Karpas-422 (cell line): ENCODE data around the gene RAB22A. TPM values are rescaled to one million over a fixed set of nuclear protein-coding genes. Genes with fewer than 3 reads are reported as not detected.

Source experiments
- DNase-seq: peaks from one replicate; pipeline ENCODE4 v3.0.0-alpha.2; 2015
- H2AFZ ChIP-seq: fragments of 200-600 bp; sonication (generic); 2 replicates; pipeline ENCODE4 v1.6.1; 2014; ENCODE audit warnings: antibody characterized with exemption, low read length, mixed read lengths
- H3K27ac ChIP-seq: fragments of 200-600 bp; sonication (generic); 2 replicates; pipeline ENCODE4 v1.5.1; 2014; ENCODE audit warnings: mild to moderate bottlenecking, low read length, moderate library complexity
- H3K27me3 ChIP-seq: fragments of 200-600 bp; sonication (generic); 2 replicates; pipeline ENCODE4 v1.6.1; 2014; ENCODE audit warnings: low read length, mixed read lengths
- H3K36me3 ChIP-seq: fragments of 200-600 bp; sonication (generic); 2 replicates; pipeline ENCODE4 v1.6.1; 2014; ENCODE audit warnings: low read length, mixed read lengths; ENCODE audit not compliant: insufficient read depth
- H3K4me1 ChIP-seq: fragments of 200-600 bp; sonication (generic); 2 replicates; pipeline ENCODE4 v1.6.1; 2014; ENCODE audit warnings: mild to moderate bottlenecking, low read length, mixed read lengths
- H3K4me2 ChIP-seq: fragments of 200-600 bp; sonication (generic); 2 replicates; pipeline ENCODE4 v1.6.1; 2014; ENCODE audit warnings: low read length, low read depth, mild to moderate bottlenecking; ENCODE audit not compliant: poor library complexity, severe bottlenecking
- H3K4me3 ChIP-seq: fragments of 200-600 bp; sonication (generic); 2 replicates; pipeline ENCODE4 v1.5.1; 2014; ENCODE audit warnings: mild to moderate bottlenecking, antibody characterized with exemption, low read length, mixed read lengths
- H3K79me2 ChIP-seq: fragments of 200-600 bp; sonication (generic); 2 replicates; pipeline ENCODE4 v1.6.1; 2014; ENCODE audit warnings: mild to moderate bottlenecking, low read length, mixed read lengths
- H3K9ac ChIP-seq: fragments of 200-600 bp; sonication (generic); 2 replicates; pipeline ENCODE4 v1.6.0; 2014; ENCODE audit warnings: low read length
- H3K9me2 ChIP-seq: fragments of 200-600 bp; sonication (generic), shearing (Covaris generic); replicated peaks from 2 replicates; pipeline ENCODE4 v1.6.0; 2014; ENCODE audit warnings: mild to moderate bottlenecking, low read length, moderate library complexity; ENCODE audit not compliant: insufficient read depth
- H3K9me3 ChIP-seq: fragments of 300-700, 200-600 bp; sonication (generic); 2 replicates; pipeline ENCODE4 v1.6.1; 2014; ENCODE audit warnings: low read length, mixed read lengths
- H4K20me1 ChIP-seq: fragments of 200-600 bp; sonication (generic); 2 replicates; pipeline ENCODE4 v1.6.1; 2014; ENCODE audit warnings: mild to moderate bottlenecking, antibody characterized with exemption, low read length, low read depth; ENCODE audit not compliant: insufficient read depth
- total RNA-seq: library from RNA; depleted of rRNA; stranded (reverse); fragments of >200 nt; shearing (Covaris generic); gene quantifications from 2 replicates; pipeline ENCODE4 v1.2.3, GENCODE V29; 2014; ENCODE audit warnings: low replicate concordance

The RAB22A gene
- total RNA-seq, 1 experiment from 2014 or later: 11.8 TPM

DNA sequence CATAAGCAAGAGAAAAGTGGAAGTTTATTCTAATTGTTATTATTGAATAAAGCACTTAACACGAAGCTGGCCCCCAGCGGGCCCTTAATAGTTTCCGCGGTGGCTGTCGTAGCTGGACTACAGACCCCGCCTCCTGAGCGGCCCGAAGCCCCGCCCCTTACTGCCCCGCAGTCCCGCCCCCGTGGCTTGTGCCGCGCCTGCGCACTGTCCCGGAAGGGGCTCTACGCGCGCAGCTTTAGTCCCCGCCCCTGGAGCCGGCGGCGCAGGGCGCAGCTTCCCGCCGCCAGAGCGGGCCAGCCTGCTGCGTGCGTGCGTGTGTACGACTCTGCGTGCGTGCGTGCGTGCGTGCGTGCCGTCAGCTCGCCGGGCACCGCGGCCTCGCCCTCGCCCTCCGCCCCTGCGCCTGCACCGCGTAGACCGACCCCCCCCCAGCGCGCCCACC lies 79.4 kb downstream of the RAB22A start, which contains the start of gene VAPB:
Gene VAPB (plus strand): TSS at position 348 of the 442 bp plus-strand sequence. CDS start 231 bp downstream, outside the sequence.
- peaks cover 48% of the 10 kb centered on the region for H3K79me2 ChIP-seq
- peak within 1 kb of the TSS; percentile 69; the same call in 1 of the 2 replicates for H2AFZ ChIP-seq
- peaks cover 28% of the 10 kb centered on the region for H4K20me1 ChIP-seq
- DNase-seq: peak; percentile 99
- peak within 1 kb of the TSS; percentile 99 for H3K9ac ChIP-seq
- no peaks in the 10 kb centered on the region for H3K9me3 ChIP-seq
- H3K36me3 ChIP-seq: peaks cover 16% of the 10 kb centered on the region; the same call in 1 of the 2 replicates
- H3K9me2 ChIP-seq: no peaks in the 10 kb centered on the region
- H3K27ac ChIP-seq: peak within 1 kb of the TSS; percentile 82
- peaks cover 36% of the 10 kb centered on the region for H3K4me1 ChIP-seq
- H3K4me2 ChIP-seq: peak within 1 kb of the TSS; percentile 83
- H3K4me3 ChIP-seq: peak within 1 kb of the TSS; percentile 84
- no peaks in the 10 kb centered on the region for H3K27me3 ChIP-seq

GRCh38 chr20:58389324-58389967 lies 79.9 kb downstream of the RAB22A start:
- Histone ChIP-seq H3K4me2 (peak overlapping the region; percentile 83), H4K20me1 (peaks cover 28% of the 10 kb centered on the region), H3K4me3 (peak overlapping the region; percentile 84), H3K79me2 (peaks cover 54% of the 10 kb centered on the region), H3K9me2 (no peaks in the 10 kb centered on the region), H3K9me3 (no peaks in the 10 kb centered on the region), H3K9ac (peak overlapping the region; percentile 99), H3K4me1 (peaks cover 36% of the 10 kb centered on the region), H3K27me3 (no peaks in the 10 kb centered on the region), H3K27ac (peak overlapping the region; percentile 82), H3K36me3 (peaks cover 16% of the 10 kb centered on the region; the same call in 1 of the 2 replicates), H2AFZ (peak overlapping the region; percentile 69; the same call in 1 of the 2 replicates)
- peak; percentile 79 for DNase-seq

DNA sequence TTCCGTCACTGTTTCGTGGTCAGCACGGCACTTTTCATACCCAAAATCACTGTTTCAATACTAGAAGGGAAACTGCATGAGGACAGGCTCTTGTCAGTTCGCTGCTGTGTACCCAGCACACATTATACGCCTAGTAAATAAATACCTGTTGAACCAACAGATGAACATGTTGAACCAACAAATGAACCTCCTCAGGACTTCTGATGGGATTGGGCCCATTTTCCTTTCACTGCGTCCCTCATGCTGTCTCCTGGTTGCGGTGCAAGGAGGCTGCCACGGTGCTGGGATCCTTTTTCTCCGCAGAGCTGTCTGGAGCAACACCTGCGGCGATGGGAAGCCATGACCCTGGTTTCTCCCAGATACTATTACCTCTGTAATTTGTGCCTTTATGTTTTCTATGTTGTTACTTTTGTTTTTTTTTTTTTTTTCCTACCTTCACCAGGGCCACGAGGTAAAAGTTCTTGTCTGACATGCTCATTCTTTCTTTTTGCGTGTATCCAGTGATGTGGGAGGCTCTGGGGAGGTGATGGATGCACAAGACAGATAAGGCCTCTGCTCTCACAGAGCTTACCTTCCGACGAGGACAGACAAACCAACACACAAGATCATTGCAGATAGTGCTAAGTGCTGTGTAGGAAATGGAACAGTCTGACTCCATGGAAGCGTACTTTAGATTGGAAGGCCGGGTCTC lies 80.6 kb downstream of the RAB22A start:
- Histone ChIP-seq H3K9me3 (no peaks in the 10 kb centered on the region), H3K4me1 (peaks cover 36% of the 10 kb centered on the region), H2AFZ (no peak overlapping the region), H3K79me2 (peaks cover 60% of the 10 kb centered on the region), H3K9me2 (no peaks in the 10 kb centered on the region), H3K36me3 (peaks cover 16% of the 10 kb centered on the region; the same call in 1 of the 2 replicates), H3K4me2 (peak overlapping the region; percentile 83), H3K9ac (peak overlapping the region; percentile 99), H3K27me3 (no peaks in the 10 kb centered on the region), H3K4me3 (peak overlapping the region; percentile 84), H3K27ac (peak overlapping the region; percentile 82; the same call in 1 of the 2 replicates), H4K20me1 (peaks cover 28% of the 10 kb centered on the region)
- no peak for DNase-seq

DNA sequence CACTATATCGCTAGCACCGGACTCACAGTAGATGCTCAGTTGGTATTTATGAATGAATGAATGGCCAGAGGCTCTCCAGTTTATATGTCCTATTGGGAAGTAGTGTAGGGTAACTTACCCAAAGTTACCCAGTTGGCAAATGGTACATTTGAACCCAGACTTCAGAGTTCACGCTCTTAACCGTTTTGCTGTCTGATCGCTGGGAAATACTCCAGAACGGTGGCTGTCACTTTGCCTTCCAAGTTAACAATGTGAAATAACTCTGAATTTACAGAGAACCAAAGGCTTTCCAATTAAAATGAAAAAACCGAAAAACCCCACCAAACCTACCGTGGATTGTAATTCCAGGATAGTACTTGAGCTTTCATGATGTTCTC lies 81.1 kb downstream of the RAB22A start:
- Histone ChIP-seq H3K4me3 (peak overlapping the region; percentile 84), H3K4me1 (peaks cover 39% of the 10 kb centered on the region), H3K27me3 (no peaks in the 10 kb centered on the region)

DNA sequence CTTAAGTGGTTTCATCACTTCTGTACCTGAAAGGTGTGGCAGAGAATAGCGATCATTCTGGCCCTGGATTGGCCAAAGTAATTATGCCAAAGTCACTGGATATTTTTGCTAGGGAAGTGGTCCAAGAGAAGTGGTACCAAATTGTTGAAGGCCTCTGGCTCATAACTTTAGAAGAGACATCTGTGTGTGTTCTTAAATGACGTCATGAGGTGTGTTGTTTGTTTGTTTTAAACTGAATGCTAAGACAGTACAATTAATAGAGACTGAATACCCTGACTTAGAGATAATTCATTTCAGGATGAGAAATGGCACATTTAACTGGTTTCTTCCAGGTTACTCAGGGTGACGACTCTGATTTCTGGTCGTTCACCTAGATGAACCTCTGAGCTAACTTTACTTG lies 82.8 kb downstream of the RAB22A start:
- Histone ChIP-seq H3K4me1 (peaks cover 47% of the 10 kb centered on the region), H3K9me3 (no peaks in the 10 kb centered on the region), H3K4me2 (peak overlapping the region; percentile 24), H3K9ac (no peak overlapping the region), H3K9me2 (no peaks in the 10 kb centered on the region), H2AFZ (no peak overlapping the region), H3K27me3 (no peaks in the 10 kb centered on the region), H3K27ac (no peak overlapping the region), H3K36me3 (peaks cover 21% of the 10 kb centered on the region; the same call in 1 of the 2 replicates), H3K79me2 (peaks cover 82% of the 10 kb centered on the region), H3K4me3 (no peak overlapping the region), H4K20me1 (peaks cover 42% of the 10 kb centered on the region)
- no peak for DNase-seq

More for the DNA sequence above, 81.1 kb downstream of the RAB22A start:
- Histone ChIP-seq H3K4me2 (peak overlapping the region; percentile 83), H4K20me1 (peaks cover 32% of the 10 kb centered on the region), H3K36me3 (peaks cover 16% of the 10 kb centered on the region; the same call in 1 of the 2 replicates), H2AFZ (no peak overlapping the region), H3K9me2 (no peaks in the 10 kb centered on the region), H3K27ac (no peak overlapping the region), H3K9me3 (no peaks in the 10 kb centered on the region), H3K9ac (peak overlapping the region; percentile 99), H3K79me2 (peaks cover 66% of the 10 kb centered on the region)
- no peak for DNase-seq

DNA sequence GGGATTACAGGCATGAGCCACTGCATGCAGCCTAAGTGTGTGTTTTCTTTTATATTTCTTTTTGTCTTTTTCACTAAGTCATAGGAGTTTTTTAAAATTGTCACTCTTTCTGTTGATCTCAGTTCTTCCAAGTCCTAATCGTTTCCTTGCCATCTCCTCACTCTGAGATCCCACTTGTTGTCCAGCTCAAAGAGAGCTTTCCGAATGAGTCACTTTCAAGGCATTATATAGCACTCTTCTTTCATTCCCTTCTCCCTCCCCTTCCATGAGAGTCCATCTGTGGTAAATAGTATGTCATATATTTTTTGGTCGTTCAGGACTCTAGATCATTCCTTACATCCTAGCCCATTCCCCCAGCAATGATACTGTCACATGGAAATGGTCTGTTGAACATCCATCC lies 83.8 kb downstream of the RAB22A start:
- peaks cover 28% of the 10 kb centered on the region; the same call in 1 of the 2 replicates for H3K36me3 ChIP-seq
- H3K4me3 ChIP-seq: no peak overlapping the region
- no peaks in the 10 kb centered on the region for H3K9me2 ChIP-seq
- DNase-seq: no peak
- H3K4me2 ChIP-seq: no peak overlapping the region
- no peak overlapping the region for H3K9ac ChIP-seq
- H3K79me2 ChIP-seq: peaks cover 92% of the 10 kb centered on the region
- H3K27ac ChIP-seq: no peak overlapping the region
- peaks cover 51% of the 10 kb centered on the region for H4K20me1 ChIP-seq
- peaks cover 56% of the 10 kb centered on the region for H3K4me1 ChIP-seq
- no peaks in the 10 kb centered on the region for H3K27me3 ChIP-seq
- H3K9me3 ChIP-seq: no peaks in the 10 kb centered on the region
- H2AFZ ChIP-seq: no peak overlapping the region

DNA sequence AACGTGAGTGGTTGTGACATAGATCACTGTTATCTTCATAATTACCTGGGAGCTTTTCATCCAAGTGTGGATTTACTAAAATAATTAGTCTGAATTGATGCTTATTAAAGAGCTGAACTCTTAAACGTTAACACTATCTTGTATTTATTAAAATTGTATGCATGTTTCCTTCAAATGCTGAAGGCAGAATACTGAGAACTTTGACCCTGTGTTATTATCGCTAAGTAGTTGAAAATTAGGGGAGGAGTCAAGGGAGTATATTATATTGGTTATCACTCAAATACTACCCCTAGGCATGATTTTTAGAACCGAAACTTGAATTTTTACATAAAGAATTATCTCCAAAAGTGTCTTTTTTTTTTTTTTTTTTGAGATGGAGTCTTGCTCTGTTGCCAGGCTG lies 85.3 kb downstream of the RAB22A start:
- no peaks in the 10 kb centered on the region for H3K27me3 ChIP-seq
- H4K20me1 ChIP-seq: peaks cover 60% of the 10 kb centered on the region
- no peak overlapping the region for H2AFZ ChIP-seq
- H3K9ac ChIP-seq: no peak overlapping the region
- H3K4me1 ChIP-seq: peaks cover 59% of the 10 kb centered on the region
- H3K9me3 ChIP-seq: no peaks in the 10 kb centered on the region
- H3K4me3 ChIP-seq: no peak overlapping the region
- H3K27ac ChIP-seq: no peak overlapping the region
- H3K9me2 ChIP-seq: no peaks in the 10 kb centered on the region
- no peak for DNase-seq
- no peak overlapping the region for H3K4me2 ChIP-seq
- peaks cover 28% of the 10 kb centered on the region; the same call in 1 of the 2 replicates for H3K36me3 ChIP-seq
- peaks cover 100% of the 10 kb centered on the region for H3K79me2 ChIP-seq

GRCh38 chr20:58395604-58396003 lies 86.1 kb downstream of the RAB22A start:
- H3K79me2 ChIP-seq: peaks cover 100% of the 10 kb centered on the region
- peaks cover 54% of the 10 kb centered on the region for H4K20me1 ChIP-seq
- H3K36me3 ChIP-seq: peaks cover 24% of the 10 kb centered on the region; the same call in 1 of the 2 replicates
- no peak overlapping the region for H3K27ac ChIP-seq
- H3K4me3 ChIP-seq: no peak overlapping the region
- peaks cover 59% of the 10 kb centered on the region for H3K4me1 ChIP-seq
- H2AFZ ChIP-seq: no peak overlapping the region
- H3K27me3 ChIP-seq: no peaks in the 10 kb centered on the region
- H3K9ac ChIP-seq: no peak overlapping the region
- no peaks in the 10 kb centered on the region for H3K9me3 ChIP-seq
- DNase-seq: no peak
- no peak overlapping the region for H3K4me2 ChIP-seq
- H3K9me2 ChIP-seq: no peaks in the 10 kb centered on the region
